HG03139 (cell line): ENCODE results near the gene ARHGEF38.
"Not testable (repeated sequence)": the region's sequence is repeated elsewhere in the genome, so short reads cannot be mapped to it uniquely, and the experiment has no call there.

Source experiments
- ATAC-seq: cut with Tn5 transposase; IDR thresholded peaks from one replicate; pipeline ENCODE4 v1.9.1; 2021; ENCODE audit not compliant: unreplicated experiment

ARHGEF38 gene

DNA sequence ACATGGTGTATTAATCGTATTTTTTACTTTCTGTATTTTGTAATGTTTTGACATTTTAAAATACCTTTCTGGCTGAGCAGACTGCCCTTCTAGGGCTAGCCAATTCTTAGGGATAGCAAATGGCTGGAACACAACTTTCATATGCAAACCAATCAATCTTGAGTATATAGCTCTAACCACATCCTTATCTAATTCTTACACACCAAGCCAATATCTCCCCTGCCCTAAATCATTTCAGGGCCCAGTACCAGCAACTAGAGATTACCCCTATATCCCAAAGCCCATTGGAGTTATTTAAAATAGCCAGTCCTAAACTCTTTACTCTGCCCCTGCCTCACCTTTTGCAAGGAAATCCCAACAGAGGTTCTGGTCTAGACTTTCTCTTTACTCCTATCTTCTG is 97.8 kb downstream of the ARHGEF38 start:
- ATAC-seq, result no peak

DNA sequence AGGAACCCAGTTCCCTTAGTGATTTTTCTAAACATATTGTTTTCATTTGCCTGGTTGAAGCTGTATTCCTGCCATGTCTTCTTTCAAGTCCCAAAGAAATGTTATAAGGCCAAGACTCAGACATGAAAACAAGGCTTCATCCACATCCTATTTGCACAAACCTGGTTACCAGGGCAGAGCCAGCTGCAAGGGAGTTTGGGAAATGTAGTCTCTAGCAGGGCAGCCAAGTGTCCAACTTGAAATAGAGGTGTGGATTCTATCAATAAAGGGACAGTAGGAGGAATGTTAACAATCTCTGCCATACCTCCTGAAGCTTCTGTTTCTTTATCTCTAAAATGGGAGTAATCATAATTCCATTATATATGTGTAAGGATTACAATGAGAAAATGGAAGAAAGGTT is 99.5 kb downstream of the ARHGEF38 start:
- ATAC-seq, result no peak

DNA sequence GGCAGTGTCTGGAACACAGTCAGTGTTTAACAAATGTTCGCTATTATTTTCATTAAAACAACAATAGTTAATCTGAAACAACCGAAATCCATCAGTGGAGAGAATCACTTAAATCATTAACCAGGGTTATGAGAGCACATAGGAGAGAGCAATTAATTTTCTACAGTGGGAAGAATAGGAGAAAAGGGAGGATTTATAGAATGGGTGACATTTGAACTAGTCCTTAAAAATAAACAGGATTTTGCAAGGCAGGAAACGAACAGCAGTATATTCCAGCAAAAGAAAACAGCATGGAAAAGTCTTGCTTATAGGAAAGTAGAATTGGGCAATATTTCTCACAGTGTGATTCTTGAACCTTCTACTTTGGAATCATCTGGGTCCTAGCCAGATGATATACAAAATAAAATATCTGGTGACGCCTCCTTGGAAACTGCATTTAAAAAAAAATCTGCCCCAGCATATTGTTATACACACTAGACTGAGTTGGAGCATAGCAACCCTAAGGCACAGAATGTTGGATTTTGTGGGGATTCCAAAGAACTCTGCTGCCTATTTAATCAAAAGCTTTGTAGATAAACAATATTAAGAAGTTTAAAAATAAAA is 100.0 kb downstream of the ARHGEF38 start:
- ATAC-seq, result no peak

DNA sequence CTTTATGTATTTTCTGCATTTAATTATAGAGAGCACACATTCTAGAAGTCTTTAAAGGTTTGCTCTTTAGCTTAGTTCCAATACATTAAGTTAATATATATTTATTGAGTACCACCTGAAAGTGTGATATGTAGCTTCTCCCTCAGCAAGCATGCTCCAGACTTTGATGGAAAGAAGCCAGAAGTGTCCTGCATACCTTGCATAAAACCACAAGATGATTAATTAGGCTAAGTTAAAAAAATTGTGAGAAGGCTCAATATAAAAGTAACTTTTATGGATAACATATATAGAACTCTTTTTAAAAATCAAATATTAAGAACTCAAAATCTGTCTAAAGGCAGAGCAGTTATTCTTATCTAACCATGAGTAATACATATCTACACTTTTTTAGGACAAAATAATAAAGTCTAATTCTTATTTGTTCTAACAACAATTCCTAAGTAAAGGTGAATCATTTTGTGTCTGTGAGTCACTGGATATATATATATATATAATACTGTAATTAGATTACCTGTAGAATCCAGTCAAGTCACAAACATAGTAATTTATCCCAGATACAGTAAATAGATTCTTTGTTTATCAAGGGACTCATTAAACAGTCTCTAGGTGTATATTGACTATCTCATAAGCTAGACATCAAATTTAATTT is 104.8 kb downstream of the ARHGEF38 start:
- ATAC-seq, result no peak

DNA sequence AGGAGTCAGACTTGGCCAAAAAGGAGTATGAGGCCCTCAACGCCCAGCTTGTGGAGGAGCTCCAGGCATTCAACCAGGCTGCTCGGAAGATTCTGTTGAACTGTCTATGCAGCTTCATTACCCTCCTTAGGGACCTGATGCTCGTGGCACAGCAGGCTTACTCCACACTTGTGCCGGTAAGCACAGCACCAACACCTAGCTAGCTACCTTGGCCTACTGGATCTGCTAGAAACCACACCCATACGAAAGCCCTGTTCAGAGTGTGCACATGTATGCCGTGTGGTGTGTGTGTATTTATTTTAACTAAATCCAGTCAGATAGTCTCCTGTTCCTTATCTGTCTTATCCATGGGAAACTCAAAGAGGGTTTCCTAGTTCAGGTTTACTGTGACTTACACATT is 106.8 kb downstream of the ARHGEF38 start:
- ATAC-seq, result no peak

DNA sequence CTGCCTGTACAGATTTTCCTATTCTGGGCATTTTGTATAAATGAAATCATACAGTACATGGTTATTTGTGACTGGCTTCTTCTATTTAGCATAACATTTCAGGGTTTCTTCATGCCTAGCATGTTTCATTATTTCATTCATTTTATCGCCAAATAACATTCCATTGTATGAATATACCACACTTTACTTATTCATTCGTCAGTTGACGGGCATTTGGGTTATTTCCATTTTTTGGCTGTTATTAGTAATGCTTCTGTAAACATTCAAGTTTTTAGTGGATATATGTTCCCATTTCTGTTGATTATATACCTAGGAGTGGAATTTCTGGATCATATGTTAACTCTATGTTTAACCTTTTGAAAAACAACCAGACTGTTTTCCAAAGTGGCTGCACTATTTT is 108.6 kb downstream of the ARHGEF38 start:
- no peak for ATAC-seq

DNA sequence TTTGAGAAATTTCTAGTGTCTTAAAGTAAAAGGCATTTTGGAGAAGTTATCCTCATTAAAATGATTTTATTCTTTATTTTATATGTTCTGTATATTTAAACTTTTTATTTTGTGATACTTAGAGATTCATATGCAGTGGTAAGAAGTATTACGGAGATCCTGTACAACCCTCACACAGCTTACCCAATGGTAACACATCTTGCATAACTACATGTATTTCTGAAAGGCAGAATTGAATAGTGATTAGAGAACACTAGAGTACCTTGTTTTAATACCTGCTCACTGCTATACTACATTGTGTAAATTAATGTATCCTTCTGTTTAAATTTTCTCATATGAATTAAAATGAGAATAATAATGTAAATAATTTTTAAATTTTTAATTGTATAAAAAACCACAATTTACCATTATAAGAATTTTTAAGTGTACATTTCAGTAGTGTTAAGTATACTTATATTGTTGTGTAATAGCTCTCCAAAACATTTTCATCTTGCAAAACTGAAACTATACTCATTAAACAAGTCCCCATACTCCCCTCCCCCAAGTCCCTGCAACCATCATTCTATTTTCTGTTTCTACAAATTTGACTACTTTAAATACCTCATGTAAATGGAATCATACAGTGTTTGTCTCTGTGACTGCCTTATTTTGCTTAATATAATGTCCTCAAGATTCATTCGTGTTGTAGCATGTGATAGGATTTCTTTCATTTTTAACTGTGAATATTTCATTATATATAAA is 110.7 kb downstream of the ARHGEF38 start:
- ATAC-seq, result no peak

DNA sequence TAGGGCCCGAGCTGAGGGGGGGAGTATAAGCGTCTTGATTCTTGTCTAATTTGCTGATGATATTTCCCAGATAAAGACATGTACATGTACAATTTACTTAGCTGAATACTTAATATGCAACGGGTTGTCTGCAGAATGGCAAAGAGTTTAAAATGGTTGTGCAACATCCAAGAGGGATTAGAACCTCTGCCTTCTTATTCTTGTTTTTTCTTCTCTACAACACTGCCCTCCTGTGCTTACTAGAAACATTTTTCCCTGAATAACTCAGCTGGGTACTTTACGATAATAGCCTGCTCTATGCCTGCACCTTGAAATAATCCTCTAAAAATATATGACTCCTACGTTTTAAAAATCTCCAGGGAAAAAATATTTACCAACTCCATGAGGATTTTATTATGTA is 114.3 kb downstream of the ARHGEF38 start:
- ATAC-seq, result no peak

DNA sequence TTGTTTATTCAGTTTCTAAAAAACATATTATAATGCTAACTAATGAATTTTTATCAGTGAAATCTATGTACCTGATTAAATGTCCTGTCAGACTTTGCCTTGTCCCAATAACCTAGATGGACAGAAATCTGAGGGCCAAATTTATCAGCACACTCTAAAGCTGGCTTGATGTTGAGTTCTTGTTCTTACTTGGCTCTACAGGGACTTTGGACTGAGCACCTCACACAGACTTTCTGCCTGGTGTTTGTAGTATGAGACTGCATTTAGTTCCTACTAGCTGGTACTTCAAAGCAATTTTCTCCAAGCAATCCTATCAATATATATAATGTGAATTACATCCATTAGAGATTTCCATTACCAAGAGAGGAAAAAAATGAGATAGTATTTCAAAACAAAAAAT is 118.3 kb downstream of the ARHGEF38 start:
- no peak for ATAC-seq

DNA sequence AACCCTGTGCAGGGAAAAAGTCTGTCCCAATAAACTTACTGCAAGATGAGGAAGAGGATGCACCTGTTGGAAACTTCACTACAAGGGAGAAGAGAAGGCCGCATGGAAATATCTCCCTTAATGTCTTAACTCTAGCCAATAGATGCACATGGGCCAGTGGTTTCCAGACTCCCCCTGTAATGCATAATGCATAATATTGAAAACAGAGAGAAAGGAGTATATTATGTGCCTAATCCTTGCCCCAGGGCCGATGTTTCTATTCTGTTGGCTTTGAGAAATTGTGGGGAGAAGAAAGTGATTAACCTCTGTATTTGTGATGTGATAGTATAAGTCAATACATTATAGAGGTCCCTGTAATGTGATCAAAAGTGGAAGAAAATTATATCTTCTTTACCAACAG is 118.9 kb downstream of the ARHGEF38 start:
- no peak for ATAC-seq

DNA sequence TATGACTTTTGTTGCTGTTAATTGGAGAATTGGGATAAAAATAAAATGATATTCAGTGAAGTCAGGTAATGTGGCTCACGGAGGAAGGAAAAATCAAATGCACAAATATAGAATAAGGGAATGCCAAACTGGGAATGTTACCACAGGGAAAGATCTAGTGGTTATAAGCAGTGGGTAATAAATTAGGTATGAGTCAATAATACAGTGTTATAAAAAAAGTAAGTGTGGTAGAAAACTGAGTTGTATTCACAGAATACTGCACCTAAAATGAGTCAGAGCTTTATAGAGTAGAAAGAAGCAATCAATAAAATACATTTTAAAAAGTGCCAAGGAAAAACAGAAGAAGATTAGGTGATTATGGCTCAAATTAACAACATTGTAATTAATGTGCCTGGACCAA is 121.6 kb downstream of the ARHGEF38 start:
- ATAC-seq, result no peak

DNA sequence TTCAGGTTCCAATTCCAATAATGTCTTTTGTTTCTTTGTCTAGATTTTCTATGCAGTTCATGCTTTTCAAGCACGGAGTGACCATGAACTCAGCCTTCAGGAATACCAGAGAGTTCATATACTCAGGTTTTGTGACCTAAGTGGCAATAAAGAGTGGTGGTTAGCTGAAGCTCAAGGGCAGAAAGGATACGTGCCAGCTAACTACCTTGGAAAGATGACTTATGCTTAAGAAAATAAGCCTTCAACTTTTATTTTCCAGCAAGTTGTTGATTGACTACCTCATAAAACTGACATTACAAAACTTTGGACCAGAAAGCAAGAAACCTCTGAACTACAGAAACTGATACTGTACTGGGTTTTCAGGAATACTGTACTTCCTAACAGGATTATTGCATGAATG is 125.3 kb downstream of the ARHGEF38 start:
- no peak for ATAC-seq

DNA sequence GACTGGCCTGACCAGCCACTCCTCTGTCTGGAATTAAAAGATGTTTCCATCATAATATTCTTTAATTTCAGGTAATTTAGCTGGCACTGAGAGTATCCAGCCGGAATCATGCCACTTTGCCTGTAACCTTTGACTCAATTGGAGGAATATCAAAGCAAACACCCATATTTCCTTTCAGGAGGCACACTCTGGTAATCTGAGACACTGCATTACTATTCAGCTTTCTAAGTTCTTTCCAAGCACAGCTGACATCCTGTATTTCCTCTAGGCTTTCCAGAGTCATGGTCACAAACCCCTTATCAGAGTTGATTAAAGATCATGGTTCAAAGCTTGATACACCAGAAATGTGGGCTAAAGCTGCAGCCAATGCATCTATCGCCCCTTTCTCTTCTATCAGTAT is 126.8 kb downstream of the ARHGEF38 start:
- no peak for ATAC-seq

DNA sequence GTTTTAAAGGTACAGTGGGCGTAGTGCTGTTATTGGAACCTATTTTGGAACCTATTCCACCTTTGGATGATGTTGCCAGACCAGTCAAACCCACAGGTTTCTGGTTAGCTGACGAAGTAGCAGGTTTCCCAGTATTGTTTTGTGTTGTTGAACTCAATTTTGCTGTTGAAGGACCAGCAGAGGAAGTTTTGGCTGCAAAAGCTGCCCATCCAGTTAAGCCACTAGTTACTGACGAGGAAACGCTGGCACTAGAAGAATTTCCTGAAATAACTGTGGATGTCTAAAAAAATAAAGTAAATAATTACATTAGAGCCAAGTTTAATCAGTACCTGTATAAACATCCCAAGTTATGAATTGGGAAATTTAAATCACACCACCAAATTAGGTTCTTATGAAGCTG is 130.6 kb downstream of the ARHGEF38 start:
- ATAC-seq, result no peak

DNA sequence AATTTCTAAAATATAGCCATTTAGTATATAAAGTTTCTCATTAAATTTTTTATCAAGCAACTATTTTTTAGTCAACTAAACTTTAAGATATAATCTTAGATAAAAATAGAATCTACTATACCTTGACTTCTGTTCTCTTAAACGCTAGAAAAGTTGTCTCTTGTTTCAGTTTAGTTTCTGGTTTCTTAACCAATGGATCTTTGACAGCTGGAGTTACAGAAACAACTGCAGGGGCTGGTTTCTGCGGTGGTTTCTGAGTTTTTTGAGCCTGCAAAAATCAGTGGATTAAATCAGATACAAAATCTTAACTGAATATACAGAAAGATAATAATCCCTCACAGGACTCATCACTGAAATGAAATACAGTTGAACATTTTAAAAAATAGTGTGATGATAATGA is 134.2 kb downstream of the ARHGEF38 start:
- ATAC-seq, result no peak

DNA sequence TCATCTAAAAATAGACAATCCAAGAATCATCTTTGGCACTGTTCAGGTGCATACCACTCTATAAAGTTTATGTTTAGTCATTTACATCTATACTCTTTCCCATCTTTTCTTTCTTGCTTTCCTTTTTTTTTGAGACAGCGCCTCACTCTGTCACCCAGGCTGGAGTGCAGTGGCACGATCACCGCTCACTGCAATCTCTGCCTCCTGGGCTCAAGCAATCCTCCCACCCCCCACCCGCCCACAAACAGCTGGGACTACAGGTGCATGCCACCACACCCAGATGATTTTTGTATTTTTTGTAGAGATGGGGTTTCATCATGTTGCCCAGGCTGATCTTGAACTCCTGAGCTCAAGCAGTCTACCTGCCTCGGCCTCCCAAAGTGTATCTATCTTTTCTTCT is 142.4 kb downstream of the ARHGEF38 start:
- ATAC-seq, result not testable (repeated sequence)

DNA sequence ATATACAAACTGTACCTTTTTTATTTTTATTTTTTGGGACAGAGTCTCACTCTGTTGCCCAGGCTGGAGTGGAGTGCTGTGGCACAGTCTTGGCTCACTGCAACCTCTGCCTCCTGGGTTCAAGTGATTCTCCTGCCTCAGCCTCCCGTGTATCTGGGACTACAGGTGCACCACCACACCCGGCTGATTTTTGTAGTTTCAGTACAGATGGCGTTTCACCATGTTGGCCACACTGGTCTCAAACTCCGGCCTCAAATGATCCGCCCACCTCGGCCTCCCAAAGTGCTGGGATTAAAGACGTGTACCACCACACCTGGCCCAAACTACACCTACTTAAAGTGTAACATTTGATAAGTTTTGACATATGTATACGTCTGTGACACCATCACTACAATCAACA is 143.4 kb downstream of the ARHGEF38 start:
- not testable (repeated sequence) for ATAC-seq

DNA sequence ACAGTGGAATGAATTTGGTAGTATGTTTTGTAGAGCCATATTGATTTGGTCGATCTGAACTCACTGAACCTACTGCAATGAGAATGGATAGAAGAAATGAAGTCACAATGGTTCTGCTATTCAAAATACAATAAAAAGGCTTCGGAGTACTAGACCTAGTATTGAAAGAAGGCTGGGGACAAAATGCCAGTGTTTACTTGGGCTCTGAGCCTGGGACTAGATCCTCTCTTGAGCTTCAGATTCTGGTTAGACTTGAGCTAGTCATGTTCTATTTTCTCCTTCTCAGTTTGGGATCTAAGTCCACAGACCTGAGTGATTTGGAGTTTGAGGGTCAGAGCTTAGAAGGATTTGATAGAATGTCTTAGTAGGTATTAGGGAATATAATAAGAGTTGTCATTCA is 146.2 kb downstream of the ARHGEF38 start:
- no peak for ATAC-seq

DNA sequence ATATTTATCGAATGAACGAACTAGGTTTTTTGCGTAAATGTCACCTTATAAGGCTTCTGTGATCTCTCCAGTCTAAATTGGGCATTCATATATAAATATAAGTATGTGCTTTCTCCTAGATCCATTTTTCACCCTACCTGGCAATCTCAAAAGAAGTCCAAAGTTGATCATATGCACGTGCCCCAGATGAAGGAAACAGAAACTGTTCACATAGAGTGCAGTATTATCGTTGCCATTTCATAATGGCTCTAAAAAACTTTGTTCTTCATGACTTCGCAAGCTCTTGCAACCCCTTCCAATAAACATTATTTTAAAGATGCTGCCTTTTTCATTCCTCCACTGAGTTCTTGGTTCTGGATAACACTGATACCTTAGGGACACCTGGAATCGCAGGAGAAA is 155.4 kb downstream of the ARHGEF38 start:
- no peak for ATAC-seq

DNA sequence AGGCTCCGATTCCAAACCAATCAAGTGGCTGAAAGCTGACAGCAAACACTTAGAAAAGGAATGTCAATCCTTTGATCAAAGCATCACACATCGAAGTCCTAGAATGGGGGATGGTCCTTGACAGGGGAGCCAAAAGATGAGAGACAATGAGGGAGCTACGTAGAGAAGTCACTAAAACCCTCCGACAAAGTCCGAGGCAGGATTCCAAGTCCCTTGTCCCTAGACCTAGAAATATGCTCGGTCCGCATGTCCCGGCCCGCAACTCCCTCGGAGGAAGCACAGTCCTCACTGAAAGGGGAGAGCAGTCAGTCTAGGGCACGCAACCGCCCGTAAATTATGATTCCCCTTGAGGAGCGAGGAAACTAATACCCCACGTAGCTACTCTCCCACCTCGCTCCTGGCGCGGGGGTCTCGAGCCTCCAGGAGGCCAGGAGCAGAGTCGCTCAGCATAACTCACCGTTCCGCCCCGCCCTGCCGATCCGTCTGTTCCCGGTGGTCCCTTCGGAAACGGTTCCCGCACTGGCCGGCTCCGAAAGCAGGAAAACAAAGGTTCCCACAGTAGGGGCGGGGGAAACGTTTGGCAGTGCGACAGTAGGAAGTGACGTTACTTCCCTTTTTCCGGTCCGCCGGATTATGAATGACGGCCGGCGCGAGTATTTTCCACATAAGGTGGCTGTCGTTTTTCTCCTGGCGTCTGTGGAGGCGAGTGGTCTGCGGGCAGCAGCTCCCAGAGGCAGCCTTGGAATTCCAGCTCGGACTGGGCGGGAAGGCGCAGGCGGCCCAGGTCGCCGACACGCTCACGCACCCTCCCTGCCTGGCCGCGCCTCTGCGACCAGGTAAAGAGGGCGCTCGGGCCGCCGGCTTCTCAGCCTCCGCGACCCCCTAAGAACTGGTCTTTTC is 156.0 kb downstream of the ARHGEF38 start, which contains the start of the genes GSTCD and INTS12:
Gene GSTCD, plus strand, starts transcription at position 604 of the 900 bp plus-strand sequence. CDS start 8,830 bp downstream, outside the sequence.
Gene INTS12, minus strand, starts transcription at position 509 of the 900 bp plus-strand sequence. CDS start 8,684 bp downstream, outside the sequence.
- ATAC-seq, result peak; percentile 80

DNA sequence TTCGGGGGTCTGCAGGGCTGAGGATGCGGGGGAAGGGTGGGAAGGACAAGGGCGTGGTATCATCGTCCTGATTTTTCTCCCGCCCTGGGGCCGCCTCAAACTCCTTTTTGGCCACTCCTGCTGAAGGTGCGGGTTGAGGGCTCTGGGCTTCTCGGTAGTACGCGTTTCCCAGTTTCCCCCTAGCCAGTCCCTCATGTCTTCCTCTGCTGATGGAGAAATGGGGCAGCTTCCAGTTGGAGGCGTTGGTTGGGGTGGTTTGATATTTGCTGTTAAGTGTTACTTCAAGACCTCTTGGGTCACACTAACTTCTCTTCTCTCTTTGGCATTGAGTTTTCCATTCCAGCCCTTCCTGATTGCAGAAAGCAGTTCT is 156.6 kb downstream of the ARHGEF38 start:
- ATAC-seq, result peak; percentile 32
